HG02763 (cell line): ENCODE results near the gene GBF1.

Source experiments
- ATAC-seq: cut with Tn5 transposase; IDR thresholded peaks from one replicate; pipeline ENCODE4 v1.9.1; 2021; ENCODE audit warnings: mild to moderate bottlenecking, moderate library complexity; ENCODE audit not compliant: unreplicated experiment

GBF1 gene

GRCh38 chr10:102404361-102405107 lies 159.2 kb downstream of the GBF1 start:
- ATAC-seq = no peak

DNA sequence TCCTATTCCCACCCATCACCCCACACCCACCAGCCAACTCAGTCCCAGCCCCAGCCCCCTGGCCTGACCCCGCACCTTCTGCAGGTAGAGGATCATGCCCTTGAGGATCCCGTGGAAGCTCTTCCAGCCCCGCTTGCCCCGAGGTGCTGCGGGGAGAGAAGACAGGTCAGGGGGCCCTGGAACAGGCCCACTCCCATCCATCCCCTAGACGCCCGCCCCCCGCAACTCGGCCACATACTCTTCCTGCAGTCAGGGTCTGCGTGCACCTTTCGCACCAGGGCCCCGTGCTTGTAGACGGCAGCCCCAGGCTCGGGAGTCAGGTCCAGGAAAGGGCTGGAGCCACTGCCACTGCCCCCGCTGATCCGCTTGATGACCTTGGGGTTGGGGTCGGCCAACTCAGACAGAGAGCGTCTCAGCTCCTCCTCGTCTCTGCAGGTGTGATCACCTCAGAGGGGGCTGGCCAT lies 159.8 kb downstream of the GBF1 start:
- ATAC-seq = no peak

- no peak for ATAC-seq
These were observed 160.3 kb downstream of the GBF1 start for GRCh38 chr10:102405632-102406031.

- ATAC-seq = no peak
These were observed 161.5 kb downstream of the GBF1 start for GRCh38 chr10:102406815-102407214.

GRCh38 chr10:102407425-102408130 lies 162.2 kb downstream of the GBF1 start:
- no peak for ATAC-seq

- ATAC-seq = no peak
These were observed 162.9 kb downstream of the GBF1 start for GRCh38 chr10:102408131-102408727.

GRCh38 chr10:102408728-102409603 lies 163.6 kb downstream of the GBF1 start:
- no peak for ATAC-seq

- ATAC-seq = no peak
These were observed 164.5 kb downstream of the GBF1 start for GRCh38 chr10:102409604-102410428.

- ATAC-seq = no peak
These were observed 165.2 kb downstream of the GBF1 start for GRCh38 chr10:102410429-102411073.

DNA sequence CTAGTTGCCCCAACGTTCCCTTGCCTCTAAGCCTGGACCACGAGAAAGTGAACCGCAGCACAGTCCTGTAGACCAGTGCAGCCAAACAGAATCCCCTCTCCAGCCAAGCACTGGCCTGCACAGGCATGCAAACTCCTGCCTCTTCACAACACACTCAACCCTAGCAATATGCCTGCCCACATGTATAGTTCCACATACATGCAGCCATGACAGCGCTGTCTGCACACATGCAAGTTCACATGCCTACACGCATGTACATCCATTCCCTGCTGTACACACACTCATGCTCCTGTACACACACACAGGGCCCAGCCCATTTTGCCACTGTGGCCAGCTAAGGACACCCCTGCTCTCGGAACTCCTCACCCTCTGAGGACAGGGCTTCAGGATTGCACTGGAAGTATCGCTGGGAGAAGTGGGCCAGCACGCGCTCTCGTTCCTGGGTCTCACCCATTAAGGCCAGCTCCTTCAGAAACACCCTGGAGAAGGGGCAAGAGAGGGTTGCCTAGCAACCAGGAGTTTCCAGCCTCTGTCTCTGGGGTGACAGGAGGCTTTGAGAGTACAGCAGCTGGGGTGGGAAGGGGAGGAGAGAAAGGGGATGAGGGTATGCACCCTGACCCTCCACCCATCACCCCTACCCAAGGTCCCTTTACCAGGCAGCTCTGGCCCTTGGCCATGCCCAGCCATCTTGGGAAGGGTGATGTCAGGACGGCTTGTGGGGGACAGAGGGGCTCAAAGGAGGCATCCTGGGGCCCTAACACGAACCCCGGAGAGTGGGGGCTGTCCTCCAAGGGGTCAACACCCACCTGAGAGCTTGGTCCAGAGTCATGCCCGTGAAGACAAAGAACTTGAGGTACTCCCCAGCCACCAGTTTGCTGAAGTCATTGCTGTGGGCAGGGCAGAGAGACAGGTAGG lies 166.3 kb downstream of the GBF1 start:
- ATAC-seq = no peak

GRCh38 chr10:102412293-102412692 lies 167.0 kb downstream of the GBF1 start:
- no peak for ATAC-seq

- ATAC-seq = no peak
These were observed 167.8 kb downstream of the GBF1 start for GRCh38 chr10:102413053-102413705.

GRCh38 chr10:102413806-102414561 lies 168.7 kb downstream of the GBF1 start:
- no peak for ATAC-seq

DNA sequence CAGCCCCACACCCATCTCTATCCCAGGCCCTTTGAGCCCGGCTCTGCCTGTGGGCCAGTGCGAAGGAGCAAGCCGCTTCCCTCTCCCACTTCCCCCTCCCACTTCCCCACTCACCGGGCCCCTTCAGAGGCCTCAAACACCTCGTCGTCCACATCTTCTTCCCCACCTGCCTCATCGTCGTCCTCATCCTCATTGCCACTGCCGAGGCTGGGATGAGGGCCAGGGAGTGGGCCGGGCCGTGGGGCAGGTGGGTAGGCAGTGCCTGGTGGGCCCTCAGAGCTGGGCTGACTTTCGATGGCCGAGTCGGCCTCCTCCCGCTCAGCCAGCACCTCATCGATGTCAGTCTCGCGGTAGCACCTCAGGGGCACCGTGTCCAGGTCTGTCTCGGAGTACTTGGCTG lies 169.4 kb downstream of the GBF1 start:
- ATAC-seq = no peak

DNA sequence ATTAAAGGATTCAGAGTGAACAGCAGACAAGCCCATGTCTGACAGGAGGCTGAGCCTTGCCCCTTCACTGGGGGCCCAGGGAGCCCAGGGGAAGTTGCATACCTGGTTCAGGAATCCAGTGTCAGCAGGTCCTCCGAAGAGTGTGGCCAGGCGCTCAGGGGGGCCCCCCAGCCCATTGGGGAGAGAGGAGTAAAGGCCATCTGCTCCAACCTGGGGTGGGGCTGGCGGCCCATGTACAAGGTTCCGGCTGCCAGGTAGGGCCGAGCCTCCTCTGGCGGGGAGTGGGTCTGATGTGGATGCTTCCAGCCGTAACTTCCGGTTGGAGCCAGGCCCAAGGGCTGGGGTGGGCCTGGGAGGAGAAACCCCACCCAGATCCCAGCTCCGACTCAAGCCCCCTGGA lies 171.0 kb downstream of the GBF1 start:
- ATAC-seq = no peak

- no peak for ATAC-seq
These were observed 171.4 kb downstream of the GBF1 start for GRCh38 chr10:102416695-102417094.

DNA sequence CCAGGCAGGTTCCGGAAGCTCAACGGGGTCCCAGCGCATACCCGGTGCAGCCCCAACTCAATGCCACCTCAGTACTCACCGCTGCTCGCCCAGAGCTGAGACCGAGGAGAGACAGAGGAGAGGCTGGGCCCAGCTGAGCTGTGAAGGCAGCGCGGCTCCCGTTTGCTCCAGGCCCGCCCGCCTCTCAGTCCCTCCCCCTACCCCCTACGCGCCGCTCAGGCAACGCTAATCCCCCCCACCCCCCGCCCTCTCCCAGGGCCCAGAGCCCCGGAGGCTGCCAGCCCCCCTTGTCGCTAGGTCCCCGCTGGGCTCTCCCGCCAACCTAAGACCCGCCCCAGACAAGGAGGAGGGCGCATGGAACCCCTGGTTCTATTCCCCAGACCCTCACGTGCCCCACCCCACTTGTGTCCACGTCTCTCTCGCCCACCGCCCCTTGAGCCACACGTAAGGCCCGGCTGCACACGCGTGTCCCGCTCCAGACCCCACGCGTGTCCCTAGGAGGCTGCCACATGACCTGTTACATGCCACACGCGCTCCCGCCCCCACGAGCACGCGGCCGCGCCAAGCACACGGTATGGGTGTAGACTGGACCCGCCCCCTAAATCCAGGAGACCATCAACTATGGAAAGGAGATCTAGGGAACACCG lies 173.4 kb downstream of the GBF1 start, which contains the start of gene PSD:
Gene PSD, minus strand, starts transcription at position 164 of the 647 bp plus-strand sequence. CDS start 1,747 bp downstream, outside the sequence.
- ATAC-seq = no peak
